ENCODE data around the gene SLN. TPM values are rescaled to one million over a fixed set of nuclear protein-coding genes. Genes with fewer than 3 reads are reported as not detected.

SLN gene
- total RNA-seq, 1 donor from 2014 or later: not detected

GRCh38 chr11:107675902-107676301 is 36.0 kb downstream of the SLN start:
- intact Hi-C loops (cut with micrococcal nuclease): no loop called here
- no peak overlapping the region for H3K4me3 Mint-ChIP-seq
- no peaks in the 10 kb centered on the region for H3K36me3 Mint-ChIP-seq (ENCODE audit: low read depth)
- no peak for ATAC-seq (ENCODE audit: low read depth)
- CTCF ChIA-PET: interaction anchor here (0.7 kb wide), 1 partner anchor 13 kb away, joined by 4 read pairs; no protein-coding TSS in a partner anchor
- POLR2A ChIA-PET: no interaction called here
- H3K9me3 Mint-ChIP-seq: no peaks in the 10 kb centered on the region
- H3K27ac Mint-ChIP-seq: no peak overlapping the region
- DNase-seq: no peak
- no peak for TF ChIP-seq CTCF (IDR thresholded peaks at IDR 0.05)
- H3K4me1 Mint-ChIP-seq: no peaks in the 10 kb centered on the region
- no peaks in the 10 kb centered on the region for H3K27me3 Mint-ChIP-seq

- Mint-ChIP-seq H3K9me3 (no peaks in the 10 kb centered on the region), H3K27ac (no peak overlapping the region), H3K4me1 (no peaks in the 10 kb centered on the region), H3K27me3 (peaks cover 1% of the 10 kb centered on the region), H3K36me3 (ENCODE audit: low read depth) (no peaks in the 10 kb centered on the region), H3K4me3 (no peak overlapping the region)
- no peak for ATAC-seq (ENCODE audit: low read depth)
- POLR2A ChIA-PET: interaction anchor here (0.7 kb wide), 1 partner anchor 10 kb away, joined by 5 read pairs; no protein-coding TSS in a partner anchor
- no peak for TF ChIP-seq CTCF (IDR thresholded peaks at IDR 0.05)
- intact Hi-C loops (cut with micrococcal nuclease): no loop called here
- CTCF ChIA-PET: interaction anchor here (1.3 kb wide), 1 partner anchor 19 kb away, joined by 3 read pairs; no protein-coding TSS in a partner anchor
- DNase-seq: no peak
These were observed 41.8 kb downstream of the SLN start for GRCh38 chr11:107669893-107670601.

GRCh38 chr11:107669191-107669740 is 42.6 kb downstream of the SLN start:
- intact Hi-C loops (cut with micrococcal nuclease): no loop called here
- no peaks in the 10 kb centered on the region for H3K4me1 Mint-ChIP-seq
- no peak overlapping the region for H3K27ac Mint-ChIP-seq
- ChIA-PET POLR2A (no interaction called here), CTCF (no interaction called here)
- ATAC-seq (ENCODE audit: low read depth) (no peak), DNase-seq (no peak)
- TF ChIP-seq CTCF (IDR thresholded peaks at IDR 0.05): no peak
- no peaks in the 10 kb centered on the region for H3K36me3 Mint-ChIP-seq (ENCODE audit: low read depth)
- no peak overlapping the region for H3K4me3 Mint-ChIP-seq
- H3K9me3 Mint-ChIP-seq: no peaks in the 10 kb centered on the region
- H3K27me3 Mint-ChIP-seq: peaks cover 8% of the 10 kb centered on the region

GRCh38 chr11:107666911-107667613 is 44.8 kb downstream of the SLN start:
- H3K9me3 Mint-ChIP-seq: no peaks in the 10 kb centered on the region
- TF ChIP-seq CTCF (IDR thresholded peaks at IDR 0.05): no peak
- no peak for ATAC-seq (ENCODE audit: low read depth)
- intact Hi-C loops (cut with micrococcal nuclease): no loop called here
- H3K27ac Mint-ChIP-seq: no peak overlapping the region
- no peaks in the 10 kb centered on the region for H3K4me1 Mint-ChIP-seq
- H3K4me3 Mint-ChIP-seq: no peak overlapping the region
- DNase-seq: no peak
- H3K27me3 Mint-ChIP-seq: peaks cover 9% of the 10 kb centered on the region
- CTCF ChIA-PET: interaction anchor here (0.6 kb wide), 1 partner anchor 16 kb away, joined by 3 read pairs; no protein-coding TSS in a partner anchor
- H3K36me3 Mint-ChIP-seq (ENCODE audit: low read depth): no peaks in the 10 kb centered on the region
- POLR2A ChIA-PET: no interaction called here

GRCh38 chr11:107665018-107665417 is 46.8 kb downstream of the SLN start:
- Mint-ChIP-seq H3K27me3 (peaks cover 9% of the 10 kb centered on the region), H3K36me3 (ENCODE audit: low read depth) (no peaks in the 10 kb centered on the region), H3K4me1 (no peaks in the 10 kb centered on the region), H3K9me3 (no peaks in the 10 kb centered on the region), H3K27ac (no peak overlapping the region), H3K4me3 (no peak overlapping the region)
- ChIA-PET CTCF (no interaction called here), POLR2A (no interaction called here)
- ATAC-seq (ENCODE audit: low read depth) (no peak), DNase-seq (no peak)
- intact Hi-C loops (cut with micrococcal nuclease): no loop called here
- TF ChIP-seq CTCF (IDR thresholded peaks at IDR 0.05): no peak

All from activated B cell treated with CpG ODN at 0.5 μM for 24 hours (primary cell).